Nephron (organoid): ENCODE data around the gene GPD1L.
A peak's percentile ranks its signal among the peaks of the same experiment; 100 is the strongest.

ENCODE experiments used
- H3K27ac Mint-ChIP-seq, 3 experiments: 2 replicates each; pipeline ENCODE4 v1.8.0; 2020; ENCODE audit warnings: mixed read lengths in 3 of 3, mild to moderate bottlenecking in 2 of 3, moderate library complexity in 1 of 3
- H3K27me3 Mint-ChIP-seq: 2 replicates; pipeline ENCODE4 v1.8.0; 2021; ENCODE audit warnings: low read depth, mild to moderate bottlenecking, moderate library complexity, mixed read lengths
- H3K36me3 Mint-ChIP-seq: 2 replicates; pipeline ENCODE4 v1.8.0; 2020; ENCODE audit warnings: low read depth, mixed read lengths
- H3K4me1 Mint-ChIP-seq: 2 replicates; pipeline ENCODE4 v1.8.0; 2020; ENCODE audit warnings: mixed read lengths
- H3K4me3 Mint-ChIP-seq, 3 experiments: 2 replicates each; pipeline ENCODE4 v1.8.0; 2020; ENCODE audit warnings: mild to moderate bottlenecking in 3 of 3, mixed read lengths in 3 of 3, moderate library complexity in 2 of 3
- H3K9me3 Mint-ChIP-seq: 2 replicates; pipeline ENCODE4 v1.8.0; 2020; ENCODE audit warnings: mixed read lengths
- CTCF ChIP-seq, 3 experiments: fragments of 200-600 bp; sonication (generic); IDR thresholded peaks; one replicate each; pipeline ENCODE4 v1.5.0; 2021; ENCODE audit warnings: antibody characterized with exemption in 3 of 3; ENCODE audit not compliant: unreplicated experiment in 3 of 3

The GPD1L gene

GRCh38 chr3:32077260-32078084 is 28.9 kb upstream of the GPD1L start:
- no peak for TF ChIP-seq CTCF (IDR thresholded peaks at IDR 0.05; ENCODE audit: unreplicated experiment in 3 of 3)
- Mint-ChIP-seq H3K9me3 (peaks cover 2% of the 10 kb centered on the region), H3K27me3 (no peaks in the 10 kb centered on the region), H3K27ac (no peak overlapping the region), H3K4me3 (no peak overlapping the region), H3K36me3 (no peaks in the 10 kb centered on the region), H3K4me1 (peaks cover 14% of the 10 kb centered on the region)

DNA sequence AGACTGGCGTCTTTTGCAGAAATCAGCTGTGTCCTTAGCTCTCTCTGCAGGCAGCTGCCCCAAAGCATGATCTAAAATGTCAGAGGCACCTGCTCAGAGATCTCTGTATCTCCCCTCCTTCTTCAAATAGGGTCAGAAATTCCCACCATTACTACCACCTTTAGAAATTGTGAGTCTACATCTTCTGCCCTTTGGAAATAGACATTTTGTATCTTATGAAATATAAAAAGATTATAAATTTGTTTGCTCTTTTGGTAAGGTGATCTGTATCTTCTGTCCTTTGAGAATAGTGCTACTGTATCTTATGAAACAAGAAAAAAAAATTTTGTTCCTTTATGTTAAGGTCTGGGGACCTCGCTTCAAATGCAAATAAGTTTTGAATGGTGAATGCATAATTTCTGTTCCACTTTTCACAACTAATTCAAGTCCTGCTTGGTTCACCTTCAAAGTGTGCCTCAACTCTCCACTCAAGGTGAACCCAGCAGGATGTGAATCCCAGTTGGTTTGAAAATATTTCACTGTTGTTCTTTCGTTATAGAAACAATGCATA is 28.3 kb upstream of the GPD1L start:
- no peak for TF ChIP-seq CTCF (IDR thresholded peaks at IDR 0.05; ENCODE audit: unreplicated experiment in 3 of 3)
- no peaks in the 10 kb centered on the region for H3K36me3 Mint-ChIP-seq
- no peaks in the 10 kb centered on the region for H3K27me3 Mint-ChIP-seq
- H3K9me3 Mint-ChIP-seq: peaks cover 2% of the 10 kb centered on the region
- H3K4me3 Mint-ChIP-seq: no peak overlapping the region
- H3K4me1 Mint-ChIP-seq: peaks cover 21% of the 10 kb centered on the region
- H3K27ac Mint-ChIP-seq: no peak overlapping the region

DNA sequence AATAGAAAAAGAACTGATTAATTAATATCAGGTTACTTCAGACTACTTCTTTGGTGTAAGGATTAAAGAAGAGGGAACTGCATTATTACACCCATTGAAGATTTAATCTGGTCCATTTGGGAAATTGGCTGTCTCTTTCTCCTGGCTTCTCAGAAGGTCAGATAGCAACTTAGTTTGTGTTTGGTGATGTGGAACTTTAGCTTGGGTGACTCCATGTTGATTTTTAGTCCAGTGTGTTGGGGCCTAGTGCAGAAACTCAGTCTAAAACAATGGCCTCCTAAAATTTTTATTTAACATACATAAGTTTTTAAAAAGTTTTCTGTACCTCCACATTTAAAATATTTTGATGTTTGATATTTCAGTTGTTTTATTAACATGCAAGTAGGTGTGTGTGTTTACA is 27.6 kb upstream of the GPD1L start:
- peaks cover 6% of the 10 kb centered on the region for H3K9me3 Mint-ChIP-seq
- peaks cover 28% of the 10 kb centered on the region for H3K4me1 Mint-ChIP-seq
- H3K27me3 Mint-ChIP-seq: no peaks in the 10 kb centered on the region
- H3K36me3 Mint-ChIP-seq: no peaks in the 10 kb centered on the region
- H3K27ac Mint-ChIP-seq: no peak overlapping the region
- TF ChIP-seq CTCF (IDR thresholded peaks at IDR 0.05; ENCODE audit: unreplicated experiment in 3 of 3): no peak
- H3K4me3 Mint-ChIP-seq: no peak overlapping the region

DNA sequence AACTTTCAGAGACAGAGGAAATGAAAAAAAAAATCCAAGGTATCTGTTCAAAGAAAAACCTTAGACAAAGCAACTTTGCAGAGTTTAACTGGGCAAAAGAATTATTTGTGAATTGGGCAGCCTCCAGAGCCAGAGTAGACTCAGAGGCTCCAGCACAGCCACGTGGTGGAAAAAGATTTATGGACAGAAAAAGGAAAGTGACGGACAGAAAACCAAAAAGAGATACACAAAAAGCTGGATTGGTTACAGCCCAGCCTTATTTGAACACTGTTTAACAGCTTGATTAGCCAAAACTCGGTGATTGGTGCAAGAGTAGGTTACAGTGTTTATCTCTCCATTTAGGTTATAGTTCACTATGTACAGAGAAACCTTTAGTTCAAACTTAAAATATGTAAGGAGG is 23.7 kb upstream of the GPD1L start:
- Mint-ChIP-seq H3K4me3 (no peak overlapping the region), H3K9me3 (peaks cover 7% of the 10 kb centered on the region), H3K4me1 (peaks cover 27% of the 10 kb centered on the region), H3K27ac (peak overlapping the region; percentile 24 to 81 (median 71)), H3K36me3 (no peaks in the 10 kb centered on the region), H3K27me3 (no peaks in the 10 kb centered on the region)
- no peak for TF ChIP-seq CTCF (IDR thresholded peaks at IDR 0.05; ENCODE audit: unreplicated experiment in 3 of 3)

GRCh38 chr3:32083702-32084270 is 22.6 kb upstream of the GPD1L start:
- Mint-ChIP-seq H3K36me3 (no peaks in the 10 kb centered on the region), H3K9me3 (peaks cover 14% of the 10 kb centered on the region), H3K27me3 (no peaks in the 10 kb centered on the region), H3K4me1 (peaks cover 24% of the 10 kb centered on the region), H3K27ac (peak overlapping the region; percentile 24 to 81 (median 71)), H3K4me3 (no peak overlapping the region)
- TF ChIP-seq CTCF (IDR thresholded peaks at IDR 0.05; ENCODE audit: unreplicated experiment in 3 of 3): no peak
